Raji (cell line): ENCODE results near the gene TTC23.

ENCODE experiments used
- POLR2A ChIP-seq: IDR thresholded peaks from 2 replicates; pipeline ENCODE4 v1.6.1; 2011; ENCODE audit warnings: low read depth, low read length, control low read depth; ENCODE audit not compliant: insufficient read depth

Gene TTC23

DNA sequence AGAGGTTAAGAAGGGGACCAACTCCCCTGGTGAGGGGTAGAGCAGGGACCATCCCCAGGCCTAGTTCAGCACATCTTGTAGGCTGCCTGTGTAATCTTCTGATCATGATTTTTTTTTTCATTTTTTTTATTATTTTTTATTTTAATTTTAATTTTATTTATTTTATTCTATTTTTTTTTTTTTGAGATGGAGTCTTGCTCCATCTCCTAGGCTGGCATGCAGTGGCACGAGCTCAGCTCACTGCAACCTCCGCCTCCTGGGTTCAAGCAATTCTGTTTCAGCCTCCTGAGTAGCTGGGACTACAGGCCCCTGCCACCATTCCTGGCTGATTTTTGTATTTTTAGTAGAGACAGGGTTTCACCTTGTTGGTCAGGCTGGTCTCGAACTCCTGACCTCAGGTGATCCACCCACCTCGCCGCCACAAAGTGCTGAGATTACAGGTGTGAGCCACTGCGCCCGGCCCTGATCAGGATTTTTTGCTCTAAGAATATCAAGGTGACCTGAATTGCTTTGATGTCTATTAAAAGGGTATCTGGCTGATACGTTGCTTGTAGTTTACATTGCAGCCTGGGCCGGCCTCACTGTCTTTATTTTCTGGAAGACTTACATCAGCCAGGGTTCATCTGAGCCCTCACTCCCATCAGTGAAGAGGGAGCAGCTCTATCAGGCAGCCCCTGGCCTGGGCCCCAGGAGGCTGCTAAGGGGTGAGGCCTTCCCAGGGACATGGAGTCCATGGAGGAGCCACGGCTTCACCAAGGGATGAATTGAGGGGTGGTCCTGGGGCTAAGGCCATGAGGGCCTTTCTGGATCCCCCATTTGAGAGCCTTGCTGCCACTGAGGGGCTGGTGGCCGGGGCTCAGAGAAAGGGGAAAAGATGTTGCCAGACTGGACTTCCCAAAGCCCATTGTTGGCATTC lies 133.8 kb downstream of the TTC23 start:
- TF ChIP-seq POLR2A: no peak

DNA sequence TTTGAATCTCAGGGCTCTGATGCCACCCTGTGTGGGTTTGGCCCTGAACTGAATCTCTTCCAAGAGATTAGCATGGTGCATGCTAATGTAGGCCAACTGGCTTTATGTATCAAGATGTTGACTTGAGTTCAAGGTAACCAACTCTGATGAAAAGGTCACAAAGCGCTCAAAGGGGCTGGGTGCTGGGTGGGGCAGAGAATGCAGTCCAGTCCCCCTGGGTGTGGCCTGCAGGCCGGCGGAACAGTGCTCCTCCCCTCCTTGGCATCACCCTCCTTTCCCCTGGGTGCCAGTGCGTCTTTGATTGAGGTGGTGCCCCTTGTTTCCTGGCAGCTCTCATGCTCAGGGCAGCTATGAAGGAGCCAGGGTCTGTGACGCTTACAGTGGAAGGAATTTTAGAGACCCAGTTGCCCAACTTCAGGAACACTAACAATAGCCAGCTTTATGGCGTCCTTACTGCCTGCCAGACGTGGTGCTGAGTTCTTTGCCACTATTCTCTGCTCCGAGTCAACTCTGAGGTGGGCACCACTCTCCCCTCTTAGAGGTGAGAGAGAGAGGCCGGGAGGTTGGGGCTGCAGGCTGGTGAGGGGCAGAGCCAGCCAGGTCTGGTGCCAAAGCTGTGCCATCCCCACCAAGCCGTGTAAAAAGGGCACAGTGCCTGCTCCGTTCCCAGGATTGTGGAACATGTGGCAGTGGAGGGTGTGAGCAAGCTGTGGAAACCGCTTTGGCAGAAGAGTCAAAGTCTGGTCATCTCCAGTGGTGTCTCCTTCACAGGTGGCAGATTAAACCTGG lies 134.7 kb downstream of the TTC23 start:
- TF ChIP-seq POLR2A: no peak

GRCh38 chr15:99113547-99114271 lies 135.7 kb downstream of the TTC23 start:
- TF ChIP-seq POLR2A: no peak

GRCh38 chr15:99110581-99111320 lies 138.6 kb downstream of the TTC23 start:
- no peak for TF ChIP-seq POLR2A

DNA sequence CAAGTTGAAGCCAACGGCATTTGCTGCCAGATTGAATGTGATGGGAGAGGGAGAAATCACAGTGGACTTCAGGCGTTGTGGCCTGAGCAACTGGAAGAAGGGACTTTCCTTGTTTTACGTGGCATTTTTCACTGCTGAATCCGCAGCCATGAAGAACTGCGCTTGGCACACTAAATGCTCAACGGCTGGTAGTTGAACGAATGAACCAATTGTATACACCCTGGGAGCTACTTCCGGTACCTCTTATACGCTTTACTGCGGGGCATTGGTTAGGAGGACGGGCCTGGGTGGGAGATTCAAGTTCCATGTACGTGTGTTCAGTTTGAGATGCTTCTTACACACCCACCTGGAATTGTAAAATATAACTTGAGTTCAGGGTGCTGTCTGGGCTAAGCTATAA lies 139.3 kb downstream of the TTC23 start:
- TF ChIP-seq POLR2A: no peak

- TF ChIP-seq POLR2A: no peak
Measured at GRCh38 chr15:99109555-99110021, 139.8 kb downstream of the TTC23 start.

DNA sequence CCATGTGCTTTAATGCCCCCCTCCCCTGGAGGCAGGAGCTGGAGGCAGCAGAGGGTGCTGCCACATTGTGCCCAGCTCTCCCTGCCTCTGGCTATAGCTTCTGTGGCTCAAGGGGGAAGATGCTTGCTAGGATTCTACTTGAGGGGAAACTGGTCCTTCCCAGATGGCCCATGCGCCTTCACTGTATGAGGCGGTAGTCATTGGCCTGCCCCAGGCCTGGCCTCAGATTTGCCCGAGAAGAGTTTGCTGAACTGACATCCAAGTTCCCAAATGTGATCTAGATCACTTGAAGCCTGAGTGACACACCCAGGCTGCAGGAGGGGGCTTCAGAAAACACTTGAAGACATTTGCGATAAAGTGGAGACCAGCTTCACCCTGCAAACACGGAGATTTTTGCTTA lies 140.4 kb downstream of the TTC23 start:
- no peak for TF ChIP-seq POLR2A

GRCh38 chr15:99106417-99107220 lies 142.8 kb downstream of the TTC23 start:
- no peak for TF ChIP-seq POLR2A

DNA sequence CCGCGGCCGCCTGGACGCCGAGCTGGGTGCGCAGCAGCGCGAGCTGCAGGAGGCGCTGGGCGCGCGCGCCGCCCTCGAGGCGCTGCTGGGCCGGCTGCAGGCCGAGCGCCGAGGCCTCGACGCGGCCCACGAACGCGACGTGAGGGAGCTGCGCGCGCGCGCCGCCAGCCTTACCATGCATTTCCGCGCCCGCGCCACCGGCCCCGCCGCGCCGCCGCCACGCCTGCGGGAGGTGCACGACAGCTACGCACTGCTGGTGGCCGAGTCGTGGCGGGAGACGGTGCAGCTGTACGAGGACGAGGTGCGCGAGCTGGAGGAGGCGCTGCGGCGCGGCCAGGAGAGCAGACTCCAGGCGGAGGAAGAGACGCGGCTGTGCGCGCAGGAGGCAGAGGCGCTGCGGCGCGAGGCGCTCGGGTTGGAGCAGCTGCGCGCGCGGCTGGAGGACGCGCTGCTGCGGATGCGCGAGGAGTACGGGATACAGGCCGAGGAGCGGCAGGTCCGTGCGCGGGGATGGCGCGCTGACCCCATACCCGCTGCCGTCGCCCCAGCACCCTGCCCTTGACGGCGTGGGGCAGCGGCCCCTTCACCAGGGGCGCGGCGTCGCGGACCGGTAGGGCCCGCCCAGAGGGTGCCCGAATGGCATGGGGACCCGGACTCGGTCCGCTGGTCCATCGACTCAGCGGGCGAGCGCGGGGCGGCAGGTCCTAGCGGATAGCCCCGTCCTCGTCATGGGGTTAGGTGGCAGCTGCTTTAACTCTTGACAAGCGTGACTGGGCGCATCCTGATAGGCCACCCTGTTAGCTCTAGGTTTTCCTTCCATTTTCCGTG lies 143.7 kb downstream of the TTC23 start:
- no peak for TF ChIP-seq POLR2A

DNA sequence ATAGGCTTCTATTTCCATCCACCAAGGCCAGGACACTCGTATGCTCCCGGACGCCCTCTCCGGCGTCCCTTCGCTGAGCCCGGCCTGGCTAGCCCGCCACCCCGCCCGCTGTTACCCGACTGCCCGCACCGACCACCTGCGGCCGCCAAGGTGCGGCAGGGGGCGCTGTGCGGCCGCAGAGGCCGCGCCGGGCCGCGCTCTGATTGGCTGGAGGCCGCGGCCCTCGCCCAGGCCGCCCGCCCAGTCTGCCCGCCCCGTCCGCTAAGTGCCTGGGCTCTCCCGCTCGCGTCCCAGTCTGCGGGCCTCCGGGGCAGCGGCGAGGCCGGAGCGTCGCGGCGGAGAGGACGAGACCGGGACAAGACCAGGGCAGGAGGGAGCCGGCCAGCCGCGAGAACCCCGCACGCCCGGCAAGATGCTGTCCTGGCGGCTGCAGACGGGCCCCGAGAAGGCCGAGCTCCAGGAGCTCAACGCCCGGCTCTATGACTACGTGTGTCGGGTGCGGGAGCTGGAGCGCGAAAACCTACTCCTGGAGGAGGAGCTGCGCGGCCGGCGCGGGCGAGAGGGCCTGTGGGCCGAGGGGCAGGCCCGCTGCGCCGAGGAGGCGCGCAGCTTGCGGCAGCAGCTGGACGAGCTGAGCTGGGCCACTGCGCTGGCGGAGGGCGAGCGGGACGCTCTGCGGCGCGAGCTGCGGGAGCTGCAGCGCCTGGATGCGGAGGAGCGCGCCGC lies 144.4 kb downstream of the TTC23 start, which contains the start of gene SYNM:
Gene SYNM, plus strand, starts transcription at position 293 of the 726 bp plus-strand sequence. Its CDS starts 120 bp downstream, at position 413.
- no peak for TF ChIP-seq POLR2A

GRCh38 chr15:99103279-99103678 lies 146.1 kb downstream of the TTC23 start:
- TF ChIP-seq POLR2A: no peak
